Naive thymus-derived CD4-positive, alpha-beta T cell (primary cell): ENCODE measurements around the gene QRFP. TPM values are rescaled to one million over a fixed set of nuclear protein-coding genes. Genes with fewer than 3 reads are reported as not detected.

Source experiments
- ATAC-seq: fragments of 150-1000 bp; cut with Tn5 transposase; 2 replicates; pipeline ENCODE4 v1.10.0; 2021; ENCODE audit warnings: mild to moderate bottlenecking, moderate library complexity
- CTCF ChIA-PET: fragments of 350-600 bp; sonication (Branson Sonifier 250); formaldehyde crosslinking; loops from one replicate; lab custom pipeline; 2021; ENCODE audit warnings: antibody characterized with exemption; lab: Charles Lee
- POLR2A ChIA-PET: fragments of 350-600 bp; sonication (Branson Sonifier 250); formaldehyde crosslinking; loops from one replicate; lab custom pipeline; 2021; ENCODE audit warnings: antibody characterized with exemption, inconsistent platforms; lab: Charles Lee
- DNase-seq, 9 donors: peaks; one replicate each; pipeline versions ENCODE4 v3.0.0 to v3.0.0-alpha.2; 2020 to 2022; ENCODE audit warnings: mixed read lengths in 1 of 9
- H3K27ac ChIP-seq: one replicate; pipeline ENCODE4 v1.7.0; 2013; ENCODE audit warnings: mild to moderate bottlenecking, low read depth, low read length, moderate library complexity
- H3K27me3 ChIP-seq, 2 donors: one replicate each; pipeline ENCODE4 v1.7.0; 2013; ENCODE audit warnings: low read length in 2 of 2, mild to moderate bottlenecking in 2 of 2, moderate library complexity in 2 of 2; ENCODE audit not compliant: control insufficient read depth in 2 of 2, insufficient read depth in 2 of 2
- H3K36me3 ChIP-seq, 3 experiments: 1 replicate in 2 of 3; 2 replicates in 1 of 3; pipeline ENCODE4 v1.7.0; 2013; ENCODE audit warnings: low read length in 3 of 3, mild to moderate bottlenecking in 3 of 3, moderate library complexity in 1 of 3; ENCODE audit not compliant: insufficient read depth in 3 of 3, control insufficient read depth in 2 of 3
- H3K4me1 ChIP-seq, 2 donors: one replicate each; pipeline ENCODE4 v1.7.0; 2013; ENCODE audit warnings: low read length in 2 of 2, mild to moderate bottlenecking in 2 of 2, moderate library complexity in 1 of 2; ENCODE audit not compliant: control insufficient read depth in 2 of 2, insufficient read depth in 2 of 2
- H3K4me3 ChIP-seq: 2 replicates; pipeline ENCODE4 v1.7.0; 2013; ENCODE audit warnings: mild to moderate bottlenecking, low read length
- H3K9me3 ChIP-seq, 3 experiments: 1 replicate in 2 of 3; 2 replicates in 1 of 3; pipeline ENCODE4 v1.7.0; 2013; ENCODE audit warnings: low read length in 3 of 3; ENCODE audit not compliant: control insufficient read depth in 2 of 3
- H3K27ac Mint-ChIP-seq, 9 donors: one replicate each; pipeline ENCODE4 v1.8.0; 2020 to 2022; ENCODE audit warnings: mixed read lengths in 9 of 9, mild to moderate bottlenecking in 8 of 9, moderate library complexity in 5 of 9, inconsistent platforms in 2 of 9
- H3K27me3 Mint-ChIP-seq, 5 donors: one replicate each; pipeline ENCODE4 v1.8.0; 2021 to 2022; ENCODE audit warnings: mixed read lengths in 5 of 5, mild to moderate bottlenecking in 1 of 5
- H3K36me3 Mint-ChIP-seq, 5 donors: one replicate each; pipeline ENCODE4 v1.8.0; 2020 to 2022; ENCODE audit warnings: mixed read lengths in 5 of 5, mild to moderate bottlenecking in 3 of 5, inconsistent platforms in 1 of 5
- H3K4me1 Mint-ChIP-seq, 7 donors: one replicate each; pipeline ENCODE4 v1.8.0; 2020 to 2022; ENCODE audit warnings: mixed read lengths in 7 of 7, mild to moderate bottlenecking in 3 of 7, inconsistent platforms in 1 of 7
- H3K4me3 Mint-ChIP-seq, 10 donors: one replicate each; pipeline ENCODE4 v1.8.0; 2020 to 2022; ENCODE audit warnings: mild to moderate bottlenecking in 10 of 10, mixed read lengths in 10 of 10, moderate library complexity in 6 of 10, inconsistent platforms in 2 of 10
- H3K9me3 Mint-ChIP-seq, 11 donors: one replicate each; pipeline ENCODE4 v1.8.0; 2020 to 2022; ENCODE audit warnings: mixed read lengths in 11 of 11, mild to moderate bottlenecking in 4 of 11, inconsistent platforms in 1 of 11, moderate library complexity in 1 of 11
- intact Hi-C, 2 donors: fragments of 100-400 bp; cut with micrococcal nuclease; formaldehyde crosslinking; loops; one replicate each; pipeline ENCODE4 v1.15.1; 2023
- polyA plus RNA-seq, 2 donors: library from polyadenylated mRNA; unstranded; fragments of 300-500 nt; fragmentation: Illumina TruSeq; gene quantifications; one replicate each; pipeline ENCODE4 v1.2.3, GENCODE V29; 2021
- total RNA-seq, 6 experiments: library from RNA in 5 of 6; stranded (reverse) in 5 of 6; gene quantifications; 1 replicate in 5 of 6; 2 replicates in 1 of 6; pipeline ENCODE4 v1.2.3 and lab custom pipeline; 2021 to 2026

Gene QRFP
- total and polyA plus RNA-seq, 7 experiments from 2014 or later = not detected

DNA sequence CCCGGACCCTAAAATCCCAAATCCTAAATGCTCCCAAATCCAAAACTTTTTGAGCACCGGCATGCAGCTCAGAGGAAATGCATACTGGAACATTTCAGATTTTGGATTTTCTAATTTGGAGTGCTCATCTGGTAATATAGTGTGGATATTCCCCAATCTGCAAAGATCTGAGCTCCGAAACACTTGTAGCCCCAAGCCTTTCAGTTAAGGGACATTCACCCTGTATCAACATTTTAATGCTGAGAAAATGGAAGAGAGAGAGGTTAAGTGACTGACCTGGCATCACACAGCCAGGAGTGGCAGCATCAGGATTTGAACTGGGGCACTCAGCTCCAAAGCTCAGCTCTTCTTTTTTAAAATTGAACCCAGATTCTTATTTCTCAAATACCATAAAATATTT, 30.7 kb downstream of the QRFP start:
- Mint-ChIP-seq H3K9me3 (no peaks in the 10 kb centered on the region), H3K4me3 (no peak overlapping the region), H3K27ac (no peak overlapping the region), H3K36me3 (peaks cover 0 to 10% (median 3%) of the 10 kb centered on the region in 5 donors), H3K27me3 (no peaks in the 10 kb centered on the region), H3K4me1 (peaks cover 4 to 9% (median 5%) of the 10 kb centered on the region in 7 donors)
- ATAC-seq (no peak), DNase-seq (no peak)
- Histone ChIP-seq H3K27ac (no peak overlapping the region), H3K9me3 (no peaks in the 10 kb centered on the region), H3K36me3 (peaks cover 0 to 7% (median 0%) of the 10 kb centered on the region in 3 experiments), H3K27me3 (no peaks in the 10 kb centered on the region), H3K4me1 (no peaks in the 10 kb centered on the region), H3K4me3 (no peak overlapping the region)
- POLR2A ChIA-PET = no interaction called here
- CTCF ChIA-PET = interaction anchor here (0.7 to 1.9 kb wide), 6 partner anchors 98 to 1570 kb away, joined by 3 to 16 read pairs (median 4); no protein-coding TSS in a partner anchor
- intact Hi-C loops = loop anchor here (1.0 kb wide), 2 partner anchors 75 to 180 kb away; no protein-coding TSS in a partner anchor

- H3K36me3 Mint-ChIP-seq = peaks cover 0 to 14% (median 3%) of the 10 kb centered on the region in 5 donors
- Histone ChIP-seq H3K9me3 (no peaks in the 10 kb centered on the region), H3K4me3 (no peak overlapping the region), H3K4me1 (no peaks in the 10 kb centered on the region), H3K27ac (no peak overlapping the region), H3K36me3 (peaks cover 0 to 14% (median 0%) of the 10 kb centered on the region in 3 experiments), H3K27me3 (no peaks in the 10 kb centered on the region)
- H3K4me3 Mint-ChIP-seq = no peak overlapping the region
- H3K27ac Mint-ChIP-seq = no peak overlapping the region
- intact Hi-C loops = no loop called here
- no peaks in the 10 kb centered on the region for H3K27me3 Mint-ChIP-seq
- DNase-seq = no peak
- no peaks in the 10 kb centered on the region for H3K9me3 Mint-ChIP-seq
- H3K4me1 Mint-ChIP-seq = peaks cover 4 to 9% (median 5%) of the 10 kb centered on the region in 7 donors
- CTCF ChIA-PET = interaction anchor here (1.0 to 1.8 kb wide), 5 partner anchors 10 to 182 kb away, joined by 3 to 8 read pairs (median 5); no protein-coding TSS in a partner anchor
- no peak for ATAC-seq
- POLR2A ChIA-PET = no interaction called here
These were observed 32.1 kb downstream of the QRFP start for GRCh38 chr9:130864541-130864940.

DNA sequence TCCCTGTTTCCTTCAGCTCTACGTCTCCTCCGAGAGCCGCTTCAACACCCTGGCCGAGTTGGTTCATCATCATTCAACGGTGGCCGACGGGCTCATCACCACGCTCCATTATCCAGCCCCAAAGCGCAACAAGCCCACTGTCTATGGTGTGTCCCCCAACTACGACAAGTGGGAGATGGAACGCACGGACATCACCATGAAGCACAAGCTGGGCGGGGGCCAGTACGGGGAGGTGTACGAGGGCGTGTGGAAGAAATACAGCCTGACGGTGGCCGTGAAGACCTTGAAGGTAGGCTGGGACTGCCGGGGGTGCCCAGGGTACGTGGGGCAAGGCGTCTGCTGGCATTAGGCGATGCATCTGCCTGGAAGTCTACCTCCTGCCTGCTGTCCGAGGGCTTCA, 33.9 kb downstream of the QRFP start:
- Histone ChIP-seq H3K4me1 (no peaks in the 10 kb centered on the region), H3K9me3 (no peaks in the 10 kb centered on the region), H3K27ac (no peak overlapping the region), H3K4me3 (no peak overlapping the region), H3K36me3 (peaks cover 0 to 12% (median 0%) of the 10 kb centered on the region in 3 experiments), H3K27me3 (no peaks in the 10 kb centered on the region)
- DNase-seq = no peak
- ATAC-seq = no peak
- Mint-ChIP-seq H3K4me1 (peaks cover 4 to 9% (median 5%) of the 10 kb centered on the region in 7 donors), H3K4me3 (no peak overlapping the region), H3K36me3 (peaks cover 0 to 14% (median 3%) of the 10 kb centered on the region in 5 donors), H3K27ac (no peak overlapping the region), H3K27me3 (no peaks in the 10 kb centered on the region), H3K9me3 (no peaks in the 10 kb centered on the region)
- intact Hi-C loops = loop anchor here (1.0 to 2.0 kb wide), 3 partner anchors 91 to 402 kb away; no protein-coding TSS in a partner anchor
- POLR2A ChIA-PET = interaction anchor here (0.6 kb wide), 1 partner anchor 87 kb away, joined by 4 read pairs; no protein-coding TSS in a partner anchor
- CTCF ChIA-PET = interaction anchor here (1.0 to 1.9 kb wide), 4 partner anchors 91 to 184 kb away, joined by 4 to 8 read pairs (median 7); no protein-coding TSS in a partner anchor

DNA sequence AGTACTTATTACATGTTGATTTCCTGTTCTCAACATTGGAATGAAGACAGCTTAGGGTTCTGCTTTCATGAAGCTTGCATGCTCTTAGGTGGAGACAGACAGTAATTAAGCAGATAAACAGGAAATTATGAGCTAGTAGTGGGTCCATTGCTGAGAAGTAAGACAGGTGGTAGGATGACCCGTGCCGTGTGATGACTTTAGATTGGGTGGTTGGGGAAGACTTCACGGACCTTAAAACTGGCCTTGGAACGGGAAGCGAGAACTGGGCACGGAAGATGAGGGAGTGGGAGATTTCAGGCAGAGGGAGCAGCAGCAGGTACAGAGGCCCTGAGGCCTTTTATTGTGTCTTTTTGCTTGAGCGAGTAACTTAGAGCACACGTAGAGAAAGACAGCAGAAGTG, 34.4 kb downstream of the QRFP start:
- DNase-seq = no peak
- H3K9me3 ChIP-seq = no peaks in the 10 kb centered on the region
- no peak overlapping the region for H3K27ac ChIP-seq
- Mint-ChIP-seq H3K36me3 (peaks cover 0 to 18% (median 3%) of the 10 kb centered on the region in 5 donors), H3K27ac (peak overlapping the region in 1 of 9 donors; percentile 38), H3K4me3 (no peak overlapping the region), H3K9me3 (no peaks in the 10 kb centered on the region), H3K4me1 (peaks cover 4 to 9% (median 5%) of the 10 kb centered on the region in 7 donors), H3K27me3 (no peaks in the 10 kb centered on the region)
- no peak for ATAC-seq
- no peak overlapping the region for H3K4me3 ChIP-seq
- ChIA-PET CTCF (interaction anchor here (1.0 to 1.9 kb wide), 3 partner anchors 91 to 184 kb away, joined by 4 to 8 read pairs (median 6); no protein-coding TSS in a partner anchor), POLR2A (interaction anchor here (0.6 kb wide), 1 partner anchor 87 kb away, joined by 4 read pairs; no protein-coding TSS in a partner anchor)
- H3K4me1 ChIP-seq = no peaks in the 10 kb centered on the region
- intact Hi-C loops = loop anchor here in 1 of 2 donors (2.0 kb wide), 1 partner anchor 401 kb away; no protein-coding TSS in a partner anchor
- no peaks in the 10 kb centered on the region for H3K27me3 ChIP-seq
- peaks cover 0 to 15% (median 0%) of the 10 kb centered on the region in 3 experiments for H3K36me3 ChIP-seq

- no peak for DNase-seq
- no peaks in the 10 kb centered on the region for H3K9me3 ChIP-seq
- Mint-ChIP-seq H3K27ac (peak overlapping the region in 1 of 9 donors; percentile 38), H3K27me3 (no peaks in the 10 kb centered on the region), H3K4me3 (no peak overlapping the region), H3K4me1 (peaks cover 4 to 8% (median 5%) of the 10 kb centered on the region in 7 donors), H3K9me3 (no peaks in the 10 kb centered on the region), H3K36me3 (peaks cover 0 to 19% (median 3%) of the 10 kb centered on the region in 5 donors)
- H3K4me1 ChIP-seq = no peaks in the 10 kb centered on the region
- intact Hi-C loops = loop anchor here in 1 of 2 donors (2.0 kb wide), 1 partner anchor 401 kb away; no protein-coding TSS in a partner anchor
- no peak for ATAC-seq
- H3K4me3 ChIP-seq = no peak overlapping the region
- ChIA-PET CTCF (interaction anchor here (1.0 to 1.9 kb wide), 2 partner anchors 161 to 185 kb away, joined by 4 to 8 read pairs; no protein-coding TSS in a partner anchor), POLR2A (no interaction called here)
- H3K27me3 ChIP-seq = no peaks in the 10 kb centered on the region
- peaks cover 0 to 15% (median 0%) of the 10 kb centered on the region in 3 experiments for H3K36me3 ChIP-seq
- no peak overlapping the region for H3K27ac ChIP-seq
These were observed 35.0 kb downstream of the QRFP start for GRCh38 chr9:130861372-130862180.

- H3K4me1 Mint-ChIP-seq = peaks cover 0 to 8% (median 2%) of the 10 kb centered on the region in 7 donors
- Histone ChIP-seq H3K27ac (no peak overlapping the region), H3K27me3 (no peaks in the 10 kb centered on the region), H3K9me3 (no peaks in the 10 kb centered on the region), H3K4me1 (no peaks in the 10 kb centered on the region), H3K4me3 (no peak overlapping the region), H3K36me3 (peaks cover 0 to 19% (median 0%) of the 10 kb centered on the region in 3 experiments)
- no peak overlapping the region for H3K4me3 Mint-ChIP-seq
- peak overlapping the region in 2 of 9 donors; percentile 33 to 57 for H3K27ac Mint-ChIP-seq
- POLR2A ChIA-PET = no interaction called here
- peak; percentile 72 for ATAC-seq
- DNase-seq = no peak
- no peaks in the 10 kb centered on the region for H3K9me3 Mint-ChIP-seq
- H3K36me3 Mint-ChIP-seq = peaks cover 0 to 22% (median 1%) of the 10 kb centered on the region in 5 donors
- intact Hi-C loops = no loop called here
- no peaks in the 10 kb centered on the region for H3K27me3 Mint-ChIP-seq
- CTCF ChIA-PET = no interaction called here
These were observed 35.9 kb downstream of the QRFP start for GRCh38 chr9:130860458-130861316.
